22Rv1 (cell line): Measurements from ENCODE around the gene NT5DC1.

Experiments
- ZFX ChIP-seq: fragments of 450-650 bp; IDR thresholded peaks from 2 replicates; pipeline ENCODE4 v1.6.1; 2017; ENCODE audit warnings: antibody characterized with exemption, borderline replicate concordance
- TF ChIP-seq, protein P1 (sequence below): fragments of 450-650 bp; IDR thresholded peaks from 2 replicates; pipeline ENCODE4 v1.5.1; 2017; ENCODE audit warnings: mild to moderate bottlenecking

DNA sequence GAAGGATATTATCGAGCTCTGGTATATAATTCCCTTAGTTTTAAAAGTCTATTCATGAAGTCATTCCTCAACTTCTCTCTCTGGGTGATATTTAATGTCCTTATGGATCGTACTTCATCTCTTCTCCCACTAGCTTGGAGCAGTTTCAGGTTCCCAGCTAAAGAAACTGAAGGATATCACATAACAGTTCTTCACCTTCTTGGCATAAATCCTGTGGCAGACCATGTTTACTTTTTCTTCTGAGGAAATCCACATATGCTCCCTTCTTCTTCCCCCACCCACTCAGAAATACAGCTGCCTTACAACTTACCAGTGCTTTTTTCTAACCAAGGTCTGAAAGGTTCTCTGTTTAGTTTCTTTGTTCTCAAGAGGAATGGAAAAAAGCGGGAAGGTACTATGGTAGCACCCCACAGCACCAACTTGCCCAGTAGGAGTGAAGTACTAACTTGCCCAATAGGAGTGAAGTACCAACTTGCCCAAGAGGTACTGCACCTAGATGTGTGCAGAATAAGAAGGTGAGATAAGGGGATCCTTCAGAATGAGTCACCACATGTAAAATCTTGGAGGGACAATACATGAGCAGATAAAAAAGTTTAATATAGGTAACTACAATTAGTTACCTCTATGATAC lies 100.1 kb downstream of the NT5DC1 start:
- TF ChIP-seq, protein P1, sequence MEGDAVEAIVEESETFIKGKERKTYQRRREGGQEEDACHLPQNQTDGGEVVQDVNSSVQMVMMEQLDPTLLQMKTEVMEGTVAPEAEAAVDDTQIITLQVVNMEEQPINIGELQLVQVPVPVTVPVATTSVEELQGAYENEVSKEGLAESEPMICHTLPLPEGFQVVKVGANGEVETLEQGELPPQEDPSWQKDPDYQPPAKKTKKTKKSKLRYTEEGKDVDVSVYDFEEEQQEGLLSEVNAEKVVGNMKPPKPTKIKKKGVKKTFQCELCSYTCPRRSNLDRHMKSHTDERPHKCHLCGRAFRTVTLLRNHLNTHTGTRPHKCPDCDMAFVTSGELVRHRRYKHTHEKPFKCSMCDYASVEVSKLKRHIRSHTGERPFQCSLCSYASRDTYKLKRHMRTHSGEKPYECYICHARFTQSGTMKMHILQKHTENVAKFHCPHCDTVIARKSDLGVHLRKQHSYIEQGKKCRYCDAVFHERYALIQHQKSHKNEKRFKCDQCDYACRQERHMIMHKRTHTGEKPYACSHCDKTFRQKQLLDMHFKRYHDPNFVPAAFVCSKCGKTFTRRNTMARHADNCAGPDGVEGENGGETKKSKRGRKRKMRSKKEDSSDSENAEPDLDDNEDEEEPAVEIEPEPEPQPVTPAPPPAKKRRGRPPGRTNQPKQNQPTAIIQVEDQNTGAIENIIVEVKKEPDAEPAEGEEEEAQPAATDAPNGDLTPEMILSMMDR: no peak
- TF ChIP-seq ZFX: no peak
